Inflammatory macrophage (primary cell): ENCODE results near the gene STK32C.
"Not testable (repeated sequence)": the region's sequence is repeated elsewhere in the genome, so short reads cannot be mapped to it uniquely, and the experiment has no call there.

Source experiments
- DNase-seq, 2 donors: peaks; one replicate each; pipeline ENCODE4 v3.0.0-alpha.2; 2020 to 2022

The STK32C gene

GRCh38 chr10:132163826-132164515, 143.8 kb downstream of the STK32C start:
- DNase-seq: no peak

GRCh38 chr10:132163278-132163765, 144.4 kb downstream of the STK32C start:
- peak in 1 of 2 donors; percentile 20 for DNase-seq

GRCh38 chr10:132162590-132163277, 145.0 kb downstream of the STK32C start:
- no peak for DNase-seq

GRCh38 chr10:132162021-132162531, 145.7 kb downstream of the STK32C start:
- no peak for DNase-seq

GRCh38 chr10:132160834-132161622, 146.7 kb downstream of the STK32C start:
- DNase-seq: not testable (repeated sequence)

- not testable (repeated sequence) for DNase-seq
Observed at GRCh38 chr10:132160231-132160630, 147.5 kb downstream of the STK32C start.

- DNase-seq: not testable (repeated sequence)
Observed at GRCh38 chr10:132159302-132160230, 148.2 kb downstream of the STK32C start.

- DNase-seq: no peak
Observed at GRCh38 chr10:132158823-132159222, 148.9 kb downstream of the STK32C start.

GRCh38 chr10:132158122-132158741, 149.5 kb downstream of the STK32C start:
- no peak for DNase-seq
